B cell (primary cell): Measurements from ENCODE around the gene SDK1. TPM values are rescaled to one million over a fixed set of nuclear protein-coding genes. Genes with fewer than 3 reads are reported as not detected.

Experiments
- ATAC-seq: fragments of 200-7000 bp; cut with Tn5 transposase; one replicate; pipeline ENCODE4 v1.10.0; 2021; ENCODE audit warnings: low read depth, mild to moderate bottlenecking, moderate number of reproducible peaks, moderate library complexity
- CTCF ChIA-PET: fragments of 350-600 bp; sonication (Branson Sonifier 250); formaldehyde crosslinking; loops from one replicate; lab custom pipeline; 2021; ENCODE audit warnings: antibody characterized with exemption, inconsistent platforms; lab: Charles Lee
- POLR2A ChIA-PET: fragments of 350-600 bp; sonication (Branson Sonifier 250); formaldehyde crosslinking; loops from one replicate; lab custom pipeline; 2021; ENCODE audit warnings: antibody characterized with exemption; lab: Charles Lee
- DNase-seq: peaks from one replicate; pipeline ENCODE4 v3.0.0; 2013
- H2AFZ ChIP-seq: 2 replicates; pipeline ENCODE4 v1.6.1; 2012; ENCODE audit warnings: mild to moderate bottlenecking, low read depth, low read length; ENCODE audit not compliant: insufficient read depth, poor library complexity, severe bottlenecking
- H3K27ac ChIP-seq, 2 donors: 1 replicate in 1 of 2; 2 replicates in 1 of 2; pipeline ENCODE4 v1.5.1; 2012 to 2013; ENCODE audit warnings: low read length in 2 of 2, mild to moderate bottlenecking in 2 of 2, moderate library complexity in 1 of 2
- H3K27me3 ChIP-seq, 4 experiments: fragments of 200-600 bp in 1 of 4; sonication (generic) in 1 of 4; replicated peaks in 1 of 4; 1 replicate in 2 of 4; 2 replicates in 2 of 4; pipeline versions ENCODE4 v1.6.1 to v1.7.0; 2013 to 2016; ENCODE audit warnings: low read length in 3 of 4, mild to moderate bottlenecking in 2 of 4, mixed read lengths in 1 of 4, moderate library complexity in 1 of 4; ENCODE audit not compliant: insufficient read depth in 4 of 4, control insufficient read depth in 3 of 4; ENCODE audit errors: control extremely low read depth in 1 of 4
- H3K36me3 ChIP-seq, 2 experiments: replicated peaks in 1 of 2; 1 replicate in 1 of 2; 2 replicates in 1 of 2; pipeline versions ENCODE4 v1.6.1 to v1.7.1; 2013; ENCODE audit warnings: low read length in 1 of 2; ENCODE audit not compliant: insufficient read depth in 2 of 2, control insufficient read depth in 1 of 2; ENCODE audit errors: control extremely low read depth in 1 of 2, extremely low read depth in 1 of 2
- H3K4me1 ChIP-seq, 2 donors: fragments of 200-600 bp in 1 of 2; sonication (generic) in 1 of 2; 1 replicate in 1 of 2; 2 replicates in 1 of 2; pipeline versions ENCODE4 v1.5.1 to v1.6.1; 2013 to 2017; ENCODE audit warnings: low read length in 2 of 2; ENCODE audit not compliant: control insufficient read depth in 2 of 2, insufficient read depth in 2 of 2
- H3K4me2 ChIP-seq: replicated peaks from 2 replicates; pipeline ENCODE3; 2012; ENCODE audit warnings: mild to moderate bottlenecking, low read depth, low read length; ENCODE audit not compliant: poor library complexity, severe bottlenecking
- H3K4me3 ChIP-seq, 5 experiments: fragments of 200-600 bp in 1 of 5; sonication (generic) in 1 of 5; 1 replicate in 3 of 5; 2 replicates in 2 of 5; pipeline versions ENCODE4 v1.5.1 to v1.7.0; 2011 to 2016; ENCODE audit warnings: low read length in 4 of 5, mild to moderate bottlenecking in 4 of 5, low read depth in 2 of 5, control low read depth in 1 of 5, moderate library complexity in 1 of 5; ENCODE audit not compliant: insufficient read depth in 1 of 5; ENCODE audit errors: control extremely low read depth in 1 of 5, extremely low read depth in 1 of 5
- H3K79me2 ChIP-seq: fragments of 200-600 bp; sonication (generic); one replicate; pipeline ENCODE4 v1.6.0; 2016; ENCODE audit warnings: low read length; ENCODE audit not compliant: control insufficient read depth, insufficient read depth
- H3K9ac ChIP-seq: fragments of 200-600 bp; sonication (generic); 2 replicates; pipeline ENCODE4 v1.6.1; 2017; ENCODE audit warnings: mild to moderate bottlenecking, low read length, moderate library complexity
- H3K9me3 ChIP-seq, 3 donors: one replicate each; pipeline versions ENCODE4 v1.6.1 to v1.7.1; 2013; ENCODE audit warnings: low read length in 2 of 3; ENCODE audit not compliant: control insufficient read depth in 2 of 3, insufficient read depth in 1 of 3; ENCODE audit errors: control extremely low read depth in 1 of 3
- H4K20me1 ChIP-seq: 2 replicates; pipeline ENCODE4 v1.6.0; 2012; ENCODE audit warnings: mild to moderate bottlenecking, low read length; ENCODE audit not compliant: insufficient read depth, control insufficient read depth, poor library complexity, severe bottlenecking
- H3K27ac Mint-ChIP-seq: one replicate; pipeline ENCODE4 v1.8.0; 2021; ENCODE audit warnings: mixed read lengths
- H3K27me3 Mint-ChIP-seq: one replicate; pipeline ENCODE4 v1.8.0; 2021; ENCODE audit warnings: mixed read lengths
- H3K4me1 Mint-ChIP-seq: one replicate; pipeline ENCODE4 v1.8.0; 2021; ENCODE audit warnings: mixed read lengths
- H3K4me3 Mint-ChIP-seq: one replicate; pipeline ENCODE4 v1.8.0; 2021; ENCODE audit warnings: mixed read lengths
- H3K9me3 Mint-ChIP-seq: one replicate; pipeline ENCODE4 v1.8.0; 2022; ENCODE audit warnings: mixed read lengths; ENCODE audit not compliant: insufficient read depth
- CTCF ChIP-seq: fragments of 200-600 bp; IDR thresholded peaks from one replicate; pipeline ENCODE4 v1.8.0; 2022; ENCODE audit warnings: antibody characterized with exemption, mild to moderate bottlenecking
- EZH2 ChIP-seq: IDR thresholded peaks from 2 replicates; pipeline ENCODE4 v1.6.1; 2012; ENCODE audit warnings: borderline replicate concordance, low read depth, mild to moderate bottlenecking, moderate library complexity, low read length; ENCODE audit not compliant: insufficient read depth, poor library complexity, severe bottlenecking
- WGBS: methylation state at CpG from one replicate; pipeline ENCODE4 v1.1.5; 2013; ENCODE audit warnings: missing lambda C conversion rate; ENCODE audit not compliant: insufficient coverage; 5-methylcytosine and 5-hydroxymethylcytosine counted together
- intact Hi-C: fragments of 100-400 bp; cut with micrococcal nuclease; formaldehyde crosslinking; loops from one replicate; pipeline ENCODE4 v1.10.0; 2022
- polyA plus RNA-seq: library from polyadenylated mRNA; depleted of rRNA; stranded (reverse); fragments of >200 nt; gene quantifications from 2 replicates; pipeline ENCODE4 v1.2.3, GENCODE V29; 2012
- total RNA-seq, 2 donors: library from RNA; stranded (reverse); fragments of 120-200 nt in 1 of 2; gene quantifications; 1 replicate in 1 of 2; 2 replicates in 1 of 2; pipeline versions ENCODE4 v1.2.3 to v1.2.4, GENCODE V29; 2013 to 2022

The SDK1 gene
- total and polyA plus RNA-seq, 2 donors (not counting 1 experiment from before 2014, with no cell fraction given), result 0.73 to 2.0 TPM

DNA sequence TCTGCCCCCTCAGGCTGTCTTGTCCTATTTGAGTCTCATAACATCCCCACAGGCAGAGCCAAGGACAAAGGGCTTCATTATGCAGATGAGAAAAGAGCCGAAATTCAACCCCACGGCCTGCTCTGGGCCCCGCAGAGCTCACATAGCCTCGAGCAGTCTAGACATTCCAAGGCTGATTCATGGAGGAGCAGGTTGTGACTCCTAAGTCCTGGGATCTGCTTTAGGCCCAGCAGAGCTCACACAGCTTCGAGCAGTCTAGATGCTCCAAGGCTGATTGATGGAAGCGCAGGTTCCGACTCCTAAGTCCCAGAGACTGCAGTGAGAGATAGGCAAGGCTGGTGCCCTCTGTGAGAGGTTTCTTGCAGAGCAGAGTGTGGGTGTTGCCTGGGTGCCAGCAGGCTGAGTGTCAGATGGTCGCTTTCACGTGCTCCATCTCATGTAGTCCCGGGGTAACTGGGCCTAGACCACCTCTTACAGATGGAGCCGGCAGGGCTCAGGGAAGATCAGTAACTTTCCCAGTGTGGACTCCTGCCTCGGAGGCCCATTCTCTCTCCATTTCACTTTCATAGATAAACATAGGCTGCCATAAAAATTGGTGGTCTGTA is 944.9 kb downstream of the SDK1 start:
- Histone ChIP-seq H3K4me2 (no peak overlapping the region), H3K4me1 (no peaks in the 10 kb centered on the region), H3K79me2 (no peaks in the 10 kb centered on the region), H3K36me3 (no peaks in the 10 kb centered on the region), H3K27me3 (no peaks in the 10 kb centered on the region), H3K9ac (no peak overlapping the region), H4K20me1 (no peaks in the 10 kb centered on the region), H2AFZ (no peak overlapping the region), H3K4me3 (no peak overlapping the region), H3K27ac (no peak overlapping the region), H3K9me3 (peaks cover 0 to 56% (median 0%) of the 10 kb centered on the region in 3 donors)
- intact Hi-C loops, result no loop called here
- Mint-ChIP-seq H3K9me3 (peaks cover 17% of the 10 kb centered on the region), H3K4me3 (no peak overlapping the region), H3K4me1 (no peaks in the 10 kb centered on the region), H3K27me3 (no peaks in the 10 kb centered on the region), H3K27ac (no peak overlapping the region)
- no peak for DNase-seq
- ATAC-seq, result no peak
- ChIA-PET POLR2A (no interaction called here), CTCF (no interaction called here)
- WGBS, result 90% methylated on average over 10 of the region's 12 CpGs
- TF ChIP-seq EZH2 (no peak), CTCF (no peak)

DNA sequence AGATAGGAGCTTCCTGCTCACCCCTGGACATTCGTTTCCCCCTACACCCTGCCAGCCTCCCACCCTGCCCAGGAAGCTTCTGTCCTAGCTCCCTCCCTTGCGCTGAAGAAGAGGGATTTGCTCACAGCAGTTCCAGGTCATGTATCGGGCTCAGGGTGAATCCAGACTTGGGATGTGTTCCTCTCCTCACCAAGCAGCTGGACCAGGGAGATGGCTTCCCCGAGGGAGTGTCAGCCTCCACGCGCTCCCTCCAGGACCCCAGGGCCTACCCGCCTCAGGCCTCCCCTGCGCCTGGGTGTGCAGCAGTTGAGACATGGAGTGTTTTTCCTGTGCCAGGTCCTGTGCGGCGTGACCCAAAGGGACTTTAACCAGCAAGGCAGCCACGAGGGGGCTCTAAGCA is 945.5 kb downstream of the SDK1 start:
- TF ChIP-seq CTCF, result no peak
- TF ChIP-seq EZH2, result no peak
- DNase-seq, result no peak
- Mint-ChIP-seq H3K9me3 (peaks cover 17% of the 10 kb centered on the region), H3K4me1 (no peaks in the 10 kb centered on the region), H3K27ac (no peak overlapping the region), H3K27me3 (no peaks in the 10 kb centered on the region), H3K4me3 (no peak overlapping the region)
- no peak overlapping the region for H3K27ac ChIP-seq
- no peaks in the 10 kb centered on the region for H3K4me1 ChIP-seq
- no peak overlapping the region for H3K4me2 ChIP-seq
- CTCF ChIA-PET, result no interaction called here
- POLR2A ChIA-PET, result no interaction called here
- no peaks in the 10 kb centered on the region for H3K36me3 ChIP-seq
- no peaks in the 10 kb centered on the region for H3K79me2 ChIP-seq
- no peak overlapping the region for H3K4me3 ChIP-seq
- peaks cover 0 to 53% (median 0%) of the 10 kb centered on the region in 3 donors for H3K9me3 ChIP-seq
- no peak overlapping the region for H3K9ac ChIP-seq
- H4K20me1 ChIP-seq, result no peaks in the 10 kb centered on the region
- H2AFZ ChIP-seq, result no peak overlapping the region
- WGBS, result 85% methylated on average over 11 of the region's 11 CpGs
- no peak for ATAC-seq
- no peaks in the 10 kb centered on the region for H3K27me3 ChIP-seq
- intact Hi-C loops, result no loop called here
